Activated CD8-positive, alpha-beta T cell treated with anti-CD3 and anti-CD28 coated beads for 36 hours (primary cell): Measurements from ENCODE around the gene SNRNP25. TPM values are rescaled to one million over a fixed set of nuclear protein-coding genes. Genes with fewer than 3 reads are reported as not detected.
"Not testable (repeated sequence)": the region's sequence is repeated elsewhere in the genome, so short reads cannot be mapped to it uniquely, and the experiment has no call there.

Experiments
- ATAC-seq: fragments of 200-7000 bp; cut with Tn5 transposase; one replicate; pipeline ENCODE4 v1.10.0; 2021; ENCODE audit warnings: mild to moderate bottlenecking, moderate library complexity
- CTCF ChIA-PET: fragments of 350-600 bp; sonication (Branson Sonifier 250); formaldehyde crosslinking; loops from one replicate; lab custom pipeline; 2021; ENCODE audit warnings: antibody characterized with exemption; lab: Charles Lee
- POLR2A ChIA-PET: fragments of 350-600 bp; sonication (Branson Sonifier 250); formaldehyde crosslinking; loops from one replicate; lab custom pipeline; 2021; ENCODE audit warnings: antibody characterized with exemption; lab: Charles Lee
- DNase-seq: peaks from one replicate; pipeline ENCODE4 v3.0.0-alpha.2; 2020
- H3K27ac Mint-ChIP-seq: one replicate; pipeline ENCODE4 v1.8.0; 2021; ENCODE audit warnings: mild to moderate bottlenecking, mixed read lengths
- H3K27me3 Mint-ChIP-seq: one replicate; pipeline ENCODE4 v1.8.0; 2021; ENCODE audit warnings: mixed read lengths
- H3K36me3 Mint-ChIP-seq: one replicate; pipeline ENCODE4 v1.8.0; 2021; ENCODE audit warnings: low read depth, mixed read lengths
- H3K4me1 Mint-ChIP-seq: one replicate; pipeline ENCODE4 v1.8.0; 2021; ENCODE audit warnings: low read depth, mixed read lengths
- H3K4me3 Mint-ChIP-seq: one replicate; pipeline ENCODE4 v1.8.0; 2021; ENCODE audit warnings: mild to moderate bottlenecking, moderate library complexity, mixed read lengths
- H3K9me3 Mint-ChIP-seq: one replicate; pipeline ENCODE4 v1.8.0; 2021; ENCODE audit warnings: mixed read lengths
- CTCF ChIP-seq: fragments of 200-600 bp; IDR thresholded peaks from one replicate; pipeline ENCODE4 v1.8.0; 2022; ENCODE audit warnings: antibody characterized with exemption, mild to moderate bottlenecking
- intact Hi-C: fragments of 100-400 bp; cut with micrococcal nuclease; formaldehyde crosslinking; loops from one replicate; pipeline ENCODE4 v1.10.0; 2022
- total RNA-seq, 2 experiments: library from RNA; stranded (reverse); gene quantifications; one replicate each; pipeline ENCODE4 v1.2.3, GENCODE V29; 2021

Gene SNRNP25
- total RNA-seq, 2 experiments from 2014 or later = 39.4 to 39.7 TPM

GRCh38 chr16:33154-33876 is 20.3 kb upstream of the SNRNP25 start:
- intact Hi-C loops, CTCF ChIA-PET, POLR2A ChIA-PET, DNase-seq, H3K27me3 Mint-ChIP-seq, H3K27ac Mint-ChIP-seq, H3K4me1 Mint-ChIP-seq, H3K4me3 Mint-ChIP-seq, H3K9me3 Mint-ChIP-seq, ATAC-seq, H3K36me3 Mint-ChIP-seq: not testable (repeated sequence)

GRCh38 chr16:33877-34647 is 19.6 kb upstream of the SNRNP25 start:
- Mint-ChIP-seq H3K36me3 (peaks cover 7% of the 10 kb centered on the region), H3K27me3 (no peaks in the 10 kb centered on the region), H3K4me1 (peaks cover 6% of the 10 kb centered on the region), H3K27ac (no peak overlapping the region), H3K9me3 (no peaks in the 10 kb centered on the region), H3K4me3 (no peak overlapping the region)
- ChIA-PET POLR2A (no interaction called here), CTCF (no interaction called here)
- DNase-seq = no peak
- no peak for ATAC-seq
- no peak for TF ChIP-seq CTCF
- intact Hi-C loops = no loop called here

GRCh38 chr16:34648-34987 is 19.0 kb upstream of the SNRNP25 start:
- Mint-ChIP-seq H3K4me3 (no peak overlapping the region), H3K9me3 (no peaks in the 10 kb centered on the region), H3K4me1 (peaks cover 11% of the 10 kb centered on the region), H3K36me3 (peaks cover 12% of the 10 kb centered on the region), H3K27ac (no peak overlapping the region), H3K27me3 (no peaks in the 10 kb centered on the region)
- intact Hi-C loops = no loop called here
- CTCF ChIA-PET = no interaction called here
- no peak for DNase-seq
- ATAC-seq = no peak
- no peak for TF ChIP-seq CTCF
- POLR2A ChIA-PET = no interaction called here

GRCh38 chr16:35011-35677 is 18.5 kb upstream of the SNRNP25 start:
- ATAC-seq (no peak), DNase-seq (no peak)
- Mint-ChIP-seq H3K9me3 (no peaks in the 10 kb centered on the region), H3K36me3 (peaks cover 12% of the 10 kb centered on the region), H3K4me3 (no peak overlapping the region), H3K4me1 (peaks cover 17% of the 10 kb centered on the region), H3K27ac (no peak overlapping the region), H3K27me3 (no peaks in the 10 kb centered on the region)
- ChIA-PET POLR2A (no interaction called here), CTCF (no interaction called here)
- intact Hi-C loops = no loop called here
- no peak for TF ChIP-seq CTCF

- H3K27me3 Mint-ChIP-seq = no peaks in the 10 kb centered on the region
- ATAC-seq (no peak), DNase-seq (no peak)
- peaks cover 17% of the 10 kb centered on the region for H3K4me1 Mint-ChIP-seq
- no peak for TF ChIP-seq CTCF
- no peak overlapping the region for H3K27ac Mint-ChIP-seq
- ChIA-PET POLR2A (no interaction called here), CTCF (no interaction called here)
- intact Hi-C loops = no loop called here
- no peaks in the 10 kb centered on the region for H3K9me3 Mint-ChIP-seq
- peaks cover 12% of the 10 kb centered on the region for H3K36me3 Mint-ChIP-seq
- H3K4me3 Mint-ChIP-seq = no peak overlapping the region
These were observed 17.8 kb upstream of the SNRNP25 start for GRCh38 chr16:35678-36305.
